ENCODE results near the gene IFT172. TPM values are rescaled to one million over a fixed set of nuclear protein-coding genes. Genes with fewer than 3 reads are reported as not detected.
"Not testable (repeated sequence)": the region's sequence is repeated elsewhere in the genome, so short reads cannot be mapped to it uniquely, and the experiment has no call there.

IFT172 gene
- total RNA-seq, 2 donors from 2014 or later, result 80.2 to 82.5 TPM

DNA sequence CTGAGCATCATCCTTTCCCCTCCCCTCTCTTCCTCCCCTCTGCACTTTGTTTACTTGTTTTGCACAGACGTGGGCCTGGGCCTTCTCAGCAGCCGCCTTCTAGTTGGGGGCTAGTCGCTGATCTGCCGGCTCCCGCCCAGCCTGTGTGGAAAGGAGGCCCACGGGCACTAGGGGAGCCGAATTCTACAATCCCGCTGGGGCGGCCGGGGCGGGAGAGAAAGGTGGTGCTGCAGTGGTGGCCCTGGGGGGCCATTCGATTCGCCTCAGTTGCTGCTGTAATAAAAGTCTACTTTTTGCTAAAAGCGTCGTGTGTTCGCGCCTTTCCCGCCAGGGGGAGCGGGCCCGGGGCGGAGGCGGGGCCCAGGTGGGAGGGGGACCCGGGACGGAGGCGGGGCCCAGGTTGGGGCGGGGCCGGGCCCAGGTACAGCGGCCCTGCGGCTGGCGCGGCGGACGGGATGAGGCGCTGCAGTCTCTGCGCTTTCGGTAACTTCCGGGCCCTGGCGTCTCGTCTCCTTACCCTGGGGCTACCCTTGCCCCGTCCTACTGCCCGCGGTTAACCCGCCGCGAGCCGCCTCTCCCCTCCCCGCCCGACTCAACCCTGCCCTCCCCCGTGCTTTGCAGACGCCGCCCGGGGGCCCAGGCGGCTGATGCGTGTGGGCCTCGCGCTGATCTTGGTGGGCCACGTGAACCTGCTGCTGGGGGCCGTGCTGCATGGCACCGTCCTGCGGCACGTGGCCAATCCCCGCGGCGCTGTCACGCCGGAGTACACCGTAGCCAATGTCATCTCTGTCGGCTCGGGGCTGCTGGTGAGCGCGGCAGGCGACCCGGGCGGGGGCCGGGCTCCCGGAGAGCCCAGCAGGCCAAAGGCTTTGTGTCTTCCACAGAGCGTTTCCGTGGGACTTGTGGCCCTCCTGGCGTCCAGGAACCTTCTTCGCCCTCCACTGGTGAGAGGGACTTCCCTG, 47.3 kb downstream of the IFT172 start, which contains the start of gene KRTCAP3:
Gene KRTCAP3 (plus strand): TSS at position 424 of the 962 bp plus-strand sequence. CDS start 32 bp downstream, at position 456.
- intact Hi-C loops (cut with DNase I, micrococcal nuclease), result no loop called here
- ATAC-seq, result peak; percentile 81

DNA sequence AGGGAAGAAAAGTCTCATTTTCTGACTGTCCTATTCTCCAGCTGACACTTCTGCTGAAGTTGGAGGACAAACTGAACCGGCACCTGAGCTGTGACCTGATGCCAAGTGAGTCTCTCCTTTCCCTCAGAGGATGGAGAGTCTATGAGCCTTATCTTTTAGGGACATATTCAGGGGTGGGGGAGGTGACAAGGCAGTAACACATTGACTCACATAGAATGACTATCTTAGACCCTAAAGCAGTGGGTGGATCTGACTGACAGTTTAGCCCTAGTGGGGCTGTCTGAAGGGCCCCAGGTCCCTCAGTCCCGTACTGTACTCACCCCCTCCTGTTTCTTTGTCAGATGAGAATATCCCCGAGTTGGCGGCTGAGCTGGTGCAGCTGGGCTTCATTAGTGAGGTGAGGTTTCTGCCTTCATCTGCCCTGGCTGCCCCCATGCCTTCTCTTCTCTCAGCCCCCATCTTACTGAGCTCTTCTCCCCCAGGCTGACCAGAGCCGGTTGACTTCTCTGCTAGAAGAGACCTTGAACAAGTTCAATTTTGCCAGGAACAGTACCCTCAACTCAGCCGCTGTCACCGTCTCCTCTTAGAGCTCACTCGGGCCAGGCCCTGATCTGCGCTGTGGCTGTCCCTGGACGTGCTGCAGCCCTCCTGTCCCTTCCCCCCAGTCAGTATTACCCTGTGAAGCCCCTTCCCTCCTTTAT, 48.2 kb downstream of the IFT172 start:
- intact Hi-C loops (cut with DNase I, micrococcal nuclease), result no loop called here
- DNase-seq, result no peak
- ATAC-seq, result no peak

More for the DNA sequence above, 47.3 kb downstream of the IFT172 start, which contains the start of gene KRTCAP3:
- peak; percentile 75 to 87 for DNase-seq

GRCh38 chr2:27435628-27436027, 53.9 kb downstream of the IFT172 start:
- DNase-seq (no peak), ATAC-seq (no peak)
- intact Hi-C loops (cut with DNase I, micrococcal nuclease), result no loop called here

GRCh38 chr2:27431395-27431794, 58.1 kb downstream of the IFT172 start:
- intact Hi-C loops (cut with DNase I, micrococcal nuclease), result no loop called here
- DNase-seq (no peak), ATAC-seq (no peak)

GRCh38 chr2:27428978-27429541, 60.5 kb downstream of the IFT172 start:
- intact Hi-C loops (cut with DNase I, micrococcal nuclease), result no loop called here

GRCh38 chr2:27428213-27428977, 61.1 kb downstream of the IFT172 start, which contains the start of gene NRBP1:
TSS of gene NRBP1 (plus strand) at chr2:27428631. CDS start at chr2:27433274, 4,643 bp downstream.
- peak; percentile 94 for ATAC-seq
- intact Hi-C loops (cut with DNase I, micrococcal nuclease), result no loop called here
- DNase-seq, result peak; percentile 88 to 97

More at GRCh38 chr2:27428978-27429541, 60.5 kb downstream of the IFT172 start:
- DNase-seq (peak; percentile 85 to 87), ATAC-seq (peak; percentile 85)

DNA sequence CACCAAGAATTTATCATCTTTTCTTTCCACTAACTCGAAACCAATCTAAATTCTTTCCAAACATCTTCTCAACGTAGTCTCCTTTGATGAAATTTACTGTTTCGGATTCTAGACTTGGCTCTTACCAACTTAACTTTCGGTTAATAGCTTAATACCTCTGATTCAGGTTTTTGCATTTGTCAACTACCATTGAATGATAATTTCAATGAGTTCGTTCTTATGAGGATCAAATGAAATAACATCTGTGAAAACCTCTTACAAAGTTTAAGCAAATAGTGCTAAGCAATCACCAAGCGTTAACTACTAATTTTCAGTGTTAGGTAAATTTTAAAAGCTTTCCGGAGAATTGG, 61.7 kb downstream of the IFT172 start:
- intact Hi-C loops (cut with DNase I, micrococcal nuclease), result no loop called here
- ATAC-seq (no peak), DNase-seq (no peak)

DNA sequence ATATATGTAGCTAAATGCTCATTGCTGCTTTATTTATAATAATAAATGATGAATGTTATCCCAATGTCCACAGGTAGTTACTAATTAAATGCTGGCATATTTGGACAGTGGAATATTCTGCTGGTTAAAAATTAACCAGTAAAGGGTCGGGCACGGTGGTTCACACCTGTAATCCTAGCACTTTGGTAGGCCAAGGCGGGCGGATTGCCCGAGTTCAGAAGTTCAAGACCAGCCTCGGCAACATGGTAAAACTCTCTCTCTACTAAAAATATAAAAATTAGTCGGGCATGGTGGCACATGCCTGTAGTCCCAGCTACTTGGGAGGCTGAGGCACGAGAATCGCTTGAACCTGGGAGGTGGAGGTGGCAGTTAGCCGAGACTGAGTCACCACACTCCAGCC, 64.5 kb downstream of the IFT172 start:
- DNase-seq; intact Hi-C loops (cut with DNase I, micrococcal nuclease); ATAC-seq: not testable (repeated sequence)

DNA sequence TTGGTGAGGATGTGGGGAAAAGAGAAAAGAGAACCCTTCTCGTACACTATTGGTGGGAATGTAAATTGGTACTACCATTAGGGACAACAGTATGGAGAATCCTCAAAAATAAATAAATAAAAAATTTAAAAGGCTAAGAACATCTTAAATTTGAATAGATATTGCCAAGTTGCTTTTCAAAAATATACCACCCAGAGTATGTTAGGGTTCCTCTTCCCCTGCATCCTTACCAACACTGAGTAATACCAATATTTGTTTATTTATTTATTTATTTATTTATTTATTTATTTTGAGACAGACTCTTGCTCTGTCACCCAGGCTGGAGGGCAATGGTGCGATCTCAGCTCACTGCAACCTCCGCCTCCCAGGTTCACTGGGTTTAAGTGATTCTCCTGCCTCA, 66.6 kb downstream of the IFT172 start:
- ATAC-seq (no peak), DNase-seq (no peak)
- intact Hi-C loops (cut with DNase I, micrococcal nuclease), result no loop called here

- ATAC-seq, result no peak
- intact Hi-C loops (cut with DNase I, micrococcal nuclease), result no loop called here
- no peak for DNase-seq
Measured at GRCh38 chr2:27421660-27422250, 67.8 kb downstream of the IFT172 start.

GRCh38 chr2:27420996-27421395, 68.5 kb downstream of the IFT172 start:
- DNase-seq, result no peak
- intact Hi-C loops (cut with DNase I, micrococcal nuclease), result no loop called here
- ATAC-seq, result no peak

DNA sequence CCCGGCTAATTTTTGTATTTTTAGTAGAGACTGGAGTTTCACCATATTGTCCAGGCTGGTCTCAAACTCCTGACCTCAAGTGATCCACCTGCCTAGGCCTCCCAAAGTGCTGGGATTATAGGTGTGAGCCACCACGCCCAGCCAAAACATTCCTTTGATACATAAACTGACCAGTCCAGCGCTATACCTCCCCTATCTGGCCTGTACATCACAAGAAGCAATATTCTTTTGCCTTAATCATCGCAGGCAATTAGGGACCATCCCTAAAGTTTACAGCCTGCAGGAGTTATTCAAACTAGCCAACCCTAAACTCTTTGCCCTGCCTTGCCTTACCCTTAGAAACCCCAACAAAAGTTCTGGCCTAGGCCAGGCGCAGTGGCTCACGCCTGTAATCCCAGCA, 73.4 kb downstream of the IFT172 start:
- intact Hi-C loops (cut with DNase I, micrococcal nuclease), result no loop called here
- ATAC-seq, result no peak
- no peak for DNase-seq

- intact Hi-C loops (cut with DNase I, micrococcal nuclease), result no loop called here
- ATAC-seq (no peak), DNase-seq (no peak)
Measured at GRCh38 chr2:27412419-27413152, 77.0 kb downstream of the IFT172 start.

- DNase-seq (peak; percentile 93 to 99), ATAC-seq (peak; percentile 97)
- intact Hi-C loops (cut with DNase I, micrococcal nuclease), result no loop called here
Measured at GRCh38 chr2:27409321-27410073, 80.0 kb downstream of the IFT172 start, which contains the start of gene PPM1G. TSS of gene PPM1G (minus strand) at chr2:27409591. CDS start at chr2:27409422, 169 bp downstream.

DNA sequence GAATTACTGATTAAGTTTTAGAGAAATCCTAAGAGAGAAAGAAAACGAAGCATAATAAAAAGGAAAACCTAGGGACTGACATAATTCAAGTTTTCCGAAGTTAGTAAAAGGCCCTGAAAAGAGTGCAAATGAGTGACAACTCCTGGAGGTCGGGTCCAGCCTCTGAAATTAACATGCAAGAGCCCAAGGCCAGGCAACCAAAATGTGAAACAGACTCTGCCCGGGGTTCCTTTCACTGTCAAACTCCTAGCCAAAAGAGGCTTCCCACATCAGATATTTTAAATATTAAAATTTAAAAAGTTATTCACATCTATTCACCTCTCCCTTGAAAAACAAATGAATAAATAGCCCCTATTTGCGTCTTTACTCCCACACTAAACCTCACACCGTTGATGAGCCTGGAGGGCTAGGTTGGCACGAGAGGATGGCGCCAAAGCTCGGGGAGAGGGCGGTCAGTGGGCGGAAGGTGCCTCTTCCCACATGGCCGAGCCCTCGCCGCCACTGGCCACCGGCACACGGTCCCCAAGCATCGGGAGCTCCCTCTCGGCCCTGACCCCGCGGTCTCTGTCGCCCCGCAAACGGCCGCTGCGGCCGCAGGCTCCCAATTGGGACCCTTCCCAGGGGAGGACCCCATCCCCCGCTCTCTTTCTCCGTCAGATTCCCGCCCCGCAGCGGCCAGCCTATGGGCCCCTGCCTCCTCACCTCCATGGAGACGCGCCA, 80.8 kb downstream of the IFT172 start:
- ATAC-seq (peak; percentile 52), DNase-seq (peak in 1 of 2 donors; percentile 42)
- intact Hi-C loops (cut with DNase I, micrococcal nuclease), result no loop called here

DNA sequence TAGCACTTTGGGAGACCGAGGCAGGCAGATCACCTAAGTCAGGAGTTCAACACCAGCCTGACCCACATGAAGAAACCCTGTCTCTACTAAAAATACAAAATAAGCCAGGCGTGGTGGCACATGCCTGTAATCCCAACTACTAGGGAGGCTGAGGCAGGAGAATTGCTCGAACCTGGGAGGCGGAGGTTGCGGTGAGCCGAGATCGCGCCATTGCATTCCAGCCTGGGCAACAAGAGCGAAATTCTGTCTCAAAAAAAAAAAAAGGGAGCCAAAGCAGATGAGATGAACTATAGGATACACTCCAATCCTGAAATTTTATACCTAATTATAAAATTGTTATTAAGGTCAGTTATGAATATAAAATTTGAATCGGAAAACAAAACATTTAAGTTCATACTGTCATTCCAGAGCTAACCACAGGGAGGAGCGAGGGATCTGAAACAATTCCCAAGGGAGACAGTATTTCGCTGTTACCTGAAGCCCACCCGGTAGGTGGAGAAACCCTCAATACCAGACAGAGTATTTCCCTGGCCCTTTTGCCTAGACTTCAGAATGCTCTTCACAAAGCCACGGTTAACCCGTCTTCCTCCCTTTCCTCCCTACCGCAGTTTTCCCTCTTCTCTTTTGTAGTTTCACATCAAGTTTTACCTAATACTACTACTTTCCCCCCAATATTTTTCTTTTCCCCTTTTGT, 81.6 kb downstream of the IFT172 start:
- DNase-seq (peak in 1 of 2 donors; percentile 24), ATAC-seq (no peak)
- intact Hi-C loops (cut with DNase I, micrococcal nuclease), result no loop called here
